ENCODE results near the gene FRMD8. TPM values are rescaled to one million over a fixed set of nuclear protein-coding genes. Genes with fewer than 3 reads are reported as not detected.

FRMD8 gene
- total and polyA plus RNA-seq, 2 of the 4 experiments (the other 2 are of a cell fraction): 11.3 to 19.8 TPM

- Histone ChIP-seq H3K9ac (ENCODE audit: low read depth, low read length) (peak overlapping the region; percentile 81), H3K9me3 (ENCODE audit: control insufficient read depth, insufficient read depth, low read length) (no peaks in the 10 kb centered on the region), H2AK5ac (ENCODE audit: low read depth, low read length) (peak overlapping the region; percentile 99), H2BK120ac (ENCODE audit: low read depth, low read length) (peak overlapping the region; percentile 99), H2AFZ (replicated peaks; ENCODE audit: low read length, poor library complexity) (peak overlapping the region; percentile 84), H3K27me3 (ENCODE audit: control insufficient read depth, insufficient read depth, low read length) (no peaks in the 10 kb centered on the region), H2AK9ac (replicated peaks; ENCODE audit: low read depth, low read length, poor library complexity) (peak overlapping the region; percentile 97), H4K91ac (ENCODE audit: insufficient read depth, low read depth, low read length) (peak overlapping the region; percentile 99), H3K36me3 (ENCODE audit: control insufficient read depth, insufficient read depth, low read length) (peaks cover 19% of the 10 kb centered on the region), H3K9me1 (ENCODE audit: insufficient read depth, low read length) (no peaks in the 10 kb centered on the region), H3K79me1 (ENCODE audit: low read depth in 1 of 2, low read length in 2 of 2) (peaks cover 10 to 50% of the 10 kb centered on the region in 2 experiments; a peak in 2 of 4 replicates), H3K27ac (ENCODE audit: insufficient read depth, low read length) (peak overlapping the region; percentile 98), H3K14ac (replicated peaks; ENCODE audit: low read depth, low read length) (peak overlapping the region; percentile 100), H2BK5ac (ENCODE audit: low read depth, low read length, poor library complexity, severe bottlenecking) (peak overlapping the region; percentile 82), H3K4ac (ENCODE audit: low read depth, low read length) (peak overlapping the region; percentile 100), H3K4me2 (ENCODE audit: low read depth, low read length) (peak overlapping the region; percentile 71), H3K23ac (ENCODE audit: low read depth, low read length) (peak overlapping the region; percentile 99), H3K4me1 (ENCODE audit: control insufficient read depth, insufficient read depth, low read length) (peaks cover 34% of the 10 kb centered on the region), H4K8ac (ENCODE audit: low read depth in 2 of 2, low read length in 2 of 2) (peak overlapping the region; percentile 41 to 96), H3K18ac (ENCODE audit: low read depth, low read length) (peak overlapping the region; percentile 90), H3K56ac (ENCODE audit: extremely low read depth, insufficient read depth, low read length) (peak overlapping the region; percentile 99), H3K4me3 (ENCODE audit: insufficient read depth, low read depth, low read length) (peak overlapping the region; percentile 39), H2BK15ac (ENCODE audit: low read depth, low read length) (peak overlapping the region; percentile 100; the same call in 2 of the 3 replicates), H4K5ac (ENCODE audit: low read depth, low read length) (peak overlapping the region; percentile 81), H2BK20ac (ENCODE audit: low read depth, low read length) (peak overlapping the region; percentile 99), H4K20me1 (ENCODE audit: insufficient read depth, low read length) (peaks cover 47% of the 10 kb centered on the region)
- dilution Hi-C loops (cut with HindIII; ENCODE audit: low sequenced_read_pairs, unreplicated experiment) (no loop called here), in situ Hi-C loops (cut with MboI; ENCODE audit: low sequenced_read_pairs) (no loop called here), intact Hi-C loops (cut with micrococcal nuclease) (loop anchor here (1.0 to 2.0 kb wide), 2 partner anchors 39 to 78 kb away; partner anchors contain the start of genes MALAT1 and SLC25A45)
- ATAC-seq (ENCODE audit: low read depth) (peak; percentile 5), DNase-seq (peak; percentile 99)
- WGBS, 2 experiments (ENCODE audit: extremely low coverage in 2 of 2, insufficient read length in 1 of 2): 0% methylated on average over 1 of the region's 15 CpGs; no CpG with 5 or more reads in 1 of the 2 experiments
- ChIA-PET POLR2A (ENCODE audit: unreplicated experiment) (interaction anchor here (0.7 to 6.8 kb wide), 8 partner anchors 13 to 87 kb away, joined by 3 to 142 read pairs (median 10); partner anchors contain the start of gene MALAT1), CTCF (no interaction called here)
- BruUV-seq (replicated peaks): no TSS peak
- peak; percentile 87 for TF ChIP-seq FOS (IDR thresholded peaks at IDR 0.05; ENCODE audit: low read depth, low read length)
- TF ChIP-seq RAD21 (IDR thresholded peaks at IDR 0.05; ENCODE audit: low read length): peak; percentile 13; the same call in 1 of the 2 replicates
- peak; percentile 67; the same call in 1 of the 2 replicates for TF ChIP-seq MAZ (IDR thresholded peaks at IDR 0.05; ENCODE audit: borderline replicate concordance, low read depth, low read length)
- TF ChIP-seq POLR2A (IDR thresholded peaks at IDR 0.05; ENCODE audit: low read depth, low read length): peak; percentile 84
- peak; percentile 93 for TF ChIP-seq CEBPB (IDR thresholded peaks at IDR 0.05; ENCODE audit: low read depth, low read length)
- TF ChIP-seq CTCF (conservative IDR thresholded peaks at IDR 0.05; ENCODE audit: low read depth, low read length): no peak
- no peak for TF ChIP-seq ELK1 (IDR thresholded peaks at IDR 0.05; ENCODE audit: borderline replicate concordance, low read depth, low read length)
- TF ChIP-seq BHLHE40 (IDR thresholded peaks at IDR 0.05; ENCODE audit: low read depth, low read length): peak; percentile 87
- TF ChIP-seq RCOR1 (IDR thresholded peaks at IDR 0.05; ENCODE audit: insufficient replicate concordance, low read length): no peak
- peak; percentile 77 for TF ChIP-seq USF2 (IDR thresholded peaks at IDR 0.05; ENCODE audit: low read depth, low read length)
- peak; percentile 61; the same call in 1 of the 2 replicates for TF ChIP-seq NFE2L2 (IDR thresholded peaks at IDR 0.05; ENCODE audit: low read depth, low read length)
- TF ChIP-seq CHD1 (IDR thresholded peaks at IDR 0.05; ENCODE audit: low read depth, low read length): peak; percentile 80; the same call in 1 of the 2 replicates
- no peak for TF ChIP-seq MAFK (IDR thresholded peaks at IDR 0.05; ENCODE audit: low read depth, low read length)
Measured at GRCh38 chr11:65420979-65421793, 34.7 kb downstream of the FRMD8 start.

All from IMR-90 (cell line).